GM23338 (cell line): Measurements from ENCODE around the gene PFN2. TPM values are rescaled to one million over a fixed set of nuclear protein-coding genes. Genes with fewer than 3 reads are reported as not detected.

Experiments used
- ATAC-seq: fragments of 200-7000 bp; cut with Tn5 transposase; 3 replicates; pipeline ENCODE4 v1.9.1; 2020
- DNase-seq: peaks from one replicate; pipeline ENCODE4 v3.0.0-alpha.2; 2015; ENCODE audit warnings: low spot score
- H2AFZ ChIP-seq: fragments of 200-600 bp; sonication (generic); 2 replicates; pipeline ENCODE4 v1.8.0; 2016; ENCODE audit warnings: antibody characterized with exemption, mild to moderate bottlenecking, moderate library complexity
- H3F3A ChIP-seq: fragments of 200-600 bp; sonication (generic); replicated peaks from 2 replicates; pipeline ENCODE4 v1.8.0; 2017; ENCODE audit warnings: antibody characterized with exemption, mixed run types, low read depth
- H3K27ac ChIP-seq: fragments of 200-600 bp; sonication (generic); 2 replicates; pipeline ENCODE4 v1.6.1; 2016; ENCODE audit warnings: low read depth
- H3K27me3 ChIP-seq: fragments of 200-600 bp; sonication (generic); 2 replicates; pipeline ENCODE4 v1.8.0; 2016; ENCODE audit warnings: mild to moderate bottlenecking, mixed run types, moderate library complexity; ENCODE audit not compliant: insufficient read depth
- H3K36me3 ChIP-seq: fragments of 200-600 bp; sonication (generic); 2 replicates; pipeline ENCODE4 v1.8.0; 2016; ENCODE audit warnings: mild to moderate bottlenecking; ENCODE audit not compliant: insufficient read depth
- H3K4me1 ChIP-seq: fragments of 200-600 bp; sonication (generic); 2 replicates; pipeline ENCODE4 v1.8.0; 2016; ENCODE audit warnings: mild to moderate bottlenecking, moderate library complexity; ENCODE audit not compliant: insufficient read depth
- H3K4me2 ChIP-seq: fragments of 200-600 bp; sonication (generic); 2 replicates; pipeline ENCODE4 v1.7.1; 2017; ENCODE audit warnings: mixed run types
- H3K4me3 ChIP-seq: fragments of 200-600 bp; sonication (generic); 2 replicates; pipeline ENCODE4 v1.6.1; 2016; ENCODE audit warnings: mixed run types
- H3K79me2 ChIP-seq: fragments of 200-600 bp; sonication (generic); replicated peaks from 2 replicates; pipeline ENCODE4 v1.8.0; 2017; ENCODE audit warnings: mild to moderate bottlenecking; ENCODE audit not compliant: insufficient read depth
- H3K9me2 ChIP-seq: fragments of 200-600 bp; sonication (generic); 2 replicates; pipeline ENCODE4 v1.8.0; 2017; ENCODE audit not compliant: insufficient read depth
- H4K20me1 ChIP-seq: fragments of 200-600 bp; sonication (generic); replicated peaks from 2 replicates; pipeline ENCODE4 v1.8.0; 2017; ENCODE audit warnings: mild to moderate bottlenecking; ENCODE audit not compliant: insufficient read depth
- H3K27ac Mint-ChIP-seq: 2 replicates; pipeline ENCODE4 v1.8.0; 2020; ENCODE audit warnings: inconsistent platforms, mild to moderate bottlenecking, moderate library complexity, mixed read lengths
- H3K27me3 Mint-ChIP-seq: 3 replicates; pipeline ENCODE4 v1.8.0; 2022; ENCODE audit warnings: low read depth, mild to moderate bottlenecking, moderate library complexity, mixed read lengths, inconsistent platforms; ENCODE audit not compliant: insufficient read depth, poor library complexity
- H3K36me3 Mint-ChIP-seq: 3 replicates; pipeline ENCODE4 v1.8.0; 2021; ENCODE audit warnings: low read depth, mild to moderate bottlenecking, inconsistent platforms, moderate library complexity, mixed read lengths
- H3K4me1 Mint-ChIP-seq: 3 replicates; pipeline ENCODE4 v1.8.0; 2020; ENCODE audit warnings: mild to moderate bottlenecking, inconsistent platforms, mixed read lengths
- H3K4me3 Mint-ChIP-seq: 3 replicates; pipeline ENCODE4 v1.8.0; 2021; ENCODE audit warnings: moderate library complexity, mild to moderate bottlenecking, inconsistent platforms, mixed read lengths
- H3K9me3 Mint-ChIP-seq: 3 replicates; pipeline ENCODE4 v1.8.0; 2020; ENCODE audit warnings: moderate library complexity, mild to moderate bottlenecking, inconsistent platforms, mixed read lengths
- CREB1 ChIP-seq: fragments of 250-450 bp; sonication (Bioruptor Pico); IDR thresholded peaks from 2 replicates; pipeline ENCODE4 v1.5.0; 2020; ENCODE audit warnings: low read depth, mild to moderate bottlenecking, moderate library complexity
- CTCF ChIP-seq, 2 experiments: fragments of 200-600 bp in 1 of 2; sonication (generic) in 1 of 2; conservative IDR thresholded peaks; 2 replicates each; pipeline versions ENCODE4 v1.5.1 to v1.6.1; 2016 to 2017; ENCODE audit warnings: antibody characterized with exemption in 2 of 2, low read depth in 2 of 2, mild to moderate bottlenecking in 2 of 2, moderate library complexity in 1 of 2
- ETS1 ChIP-seq: IDR thresholded peaks from 2 replicates; pipeline ENCODE4 v1.6.1; 2016; ENCODE audit warnings: antibody characterized with exemption
- EZH2 ChIP-seq: fragments of 200-600 bp; sonication (generic); IDR thresholded peaks from one replicate; pipeline ENCODE4 v1.8.0; 2017; ENCODE audit warnings: antibody characterized with exemption, mild to moderate bottlenecking, low read depth; ENCODE audit not compliant: unreplicated experiment
- EZH2phosphoT487 ChIP-seq: fragments of 200-600 bp; sonication (generic); IDR thresholded peaks from one replicate; pipeline ENCODE4 v1.8.1; 2018; ENCODE audit warnings: antibody characterized with exemption; ENCODE audit not compliant: unreplicated experiment
- REST ChIP-seq: IDR thresholded peaks from one replicate; pipeline ENCODE4 v1.6.1; 2018; ENCODE audit warnings: antibody characterized with exemption; ENCODE audit not compliant: unreplicated experiment
- STAT1 ChIP-seq: IDR thresholded peaks from one replicate; pipeline ENCODE4 v1.6.1; 2016; ENCODE audit warnings: antibody characterized with exemption; ENCODE audit not compliant: unreplicated experiment
- ZNF462 ChIP-seq: fragments of 250-450 bp; sonication (Bioruptor Pico); IDR thresholded peaks from 2 replicates; pipeline ENCODE4 v1.5.0; 2020; ENCODE audit warnings: mild to moderate bottlenecking, moderate library complexity
- polyA plus RNA-seq: library from polyadenylated mRNA; unstranded; fragments of >200 nt; fragmentation: Nextera tagmentation; extraction: Ambion mirVana; gene quantifications from 2 replicates; pipeline ENCODE4 v1.2.1, GENCODE V29; 2016
- total RNA-seq: library from RNA; depleted of rRNA; stranded (reverse); fragments of >200 nt; shearing (Covaris generic); gene quantifications from 2 replicates; pipeline ENCODE4 v1.2.3, GENCODE V29; 2014

PFN2 gene
- total and polyA plus RNA-seq, 2 experiments from 2014 or later, result 183 to 212 TPM

- no peak for TF ChIP-seq ZNF462 (CRISPR knock-in tag)
These were observed 5.4 kb downstream of the PFN2 start (continued) for GRCh38 chr3:149965278-149965677.

- H2AFZ ChIP-seq, result no peak overlapping the region
- H3K27me3 Mint-ChIP-seq, result peaks cover 5% of the 10 kb centered on the region
- H3K27ac Mint-ChIP-seq, result no peak overlapping the region
- no peaks in the 10 kb centered on the region for H3F3A ChIP-seq
- H3K9me3 Mint-ChIP-seq, result no peaks in the 10 kb centered on the region; the same call in 2 of the 3 replicates
- DNase-seq (no peak), ATAC-seq (no peak)
- H4K20me1 ChIP-seq, result peaks cover 15% of the 10 kb centered on the region
- H3K27me3 ChIP-seq, result no peaks in the 10 kb centered on the region
- H3K79me2 ChIP-seq, result peaks cover 82% of the 10 kb centered on the region
- TF ChIP-seq STAT1 (no peak), EZH2phosphoT487 (no peak), CREB1 (CRISPR knock-in tag) (no peak), CTCF (conservative IDR thresholded peaks at IDR 0.05; ENCODE audit: low read depth in 2 of 2) (no peak), EZH2 (no peak), REST (no peak), ETS1 (no peak)
- H3K4me3 ChIP-seq, result no peak overlapping the region
- H3K27ac ChIP-seq, result no peak overlapping the region
- peaks cover 74% of the 10 kb centered on the region for H3K36me3 Mint-ChIP-seq
- peaks cover 41% of the 10 kb centered on the region for H3K4me1 Mint-ChIP-seq
- H3K36me3 ChIP-seq, result peaks cover 3% of the 10 kb centered on the region; the same call in 1 of the 2 replicates
- H3K4me3 Mint-ChIP-seq, result no peak overlapping the region
- no peak overlapping the region for H3K4me2 ChIP-seq
- H3K4me1 ChIP-seq, result peaks cover 26% of the 10 kb centered on the region
- no peaks in the 10 kb centered on the region for H3K9me2 ChIP-seq
These were observed 6.4 kb downstream of the PFN2 start for GRCh38 chr3:149964291-149964690.
